Loucy (cell line): Measurements from ENCODE around the gene MAP3K8.

ENCODE experiments used
- CTCF ChIP-seq: fragments of 200-600 bp; sonication (generic); conservative IDR thresholded peaks from 2 replicates; pipeline ENCODE4 v1.5.1; 2014; ENCODE audit warnings: mild to moderate bottlenecking, antibody characterized with exemption, low read length
- EZH2phosphoT487 ChIP-seq: fragments of 200-600 bp; IDR thresholded peaks from 2 replicates; pipeline ENCODE4 v1.6.1; 2018; ENCODE audit warnings: antibody characterized with exemption, mild to moderate bottlenecking, moderate library complexity, borderline replicate concordance

- TF ChIP-seq CTCF (no peak), EZH2phosphoT487 (no peak)
Observed at GRCh38 chr10:30425336-30426075, 8.5 kb upstream of the MAP3K8 start.
